ELF-1 (cell line): Measurements from ENCODE around the gene SPECC1L.
A peak's percentile ranks its signal among the peaks of the same experiment; 100 is the strongest.

Experiments
- DNase-seq: peaks from one replicate; pipeline ENCODE4 v3.0.0-alpha.2; 2016; ENCODE audit warnings: low read depth, low spot score

The SPECC1L gene

DNA sequence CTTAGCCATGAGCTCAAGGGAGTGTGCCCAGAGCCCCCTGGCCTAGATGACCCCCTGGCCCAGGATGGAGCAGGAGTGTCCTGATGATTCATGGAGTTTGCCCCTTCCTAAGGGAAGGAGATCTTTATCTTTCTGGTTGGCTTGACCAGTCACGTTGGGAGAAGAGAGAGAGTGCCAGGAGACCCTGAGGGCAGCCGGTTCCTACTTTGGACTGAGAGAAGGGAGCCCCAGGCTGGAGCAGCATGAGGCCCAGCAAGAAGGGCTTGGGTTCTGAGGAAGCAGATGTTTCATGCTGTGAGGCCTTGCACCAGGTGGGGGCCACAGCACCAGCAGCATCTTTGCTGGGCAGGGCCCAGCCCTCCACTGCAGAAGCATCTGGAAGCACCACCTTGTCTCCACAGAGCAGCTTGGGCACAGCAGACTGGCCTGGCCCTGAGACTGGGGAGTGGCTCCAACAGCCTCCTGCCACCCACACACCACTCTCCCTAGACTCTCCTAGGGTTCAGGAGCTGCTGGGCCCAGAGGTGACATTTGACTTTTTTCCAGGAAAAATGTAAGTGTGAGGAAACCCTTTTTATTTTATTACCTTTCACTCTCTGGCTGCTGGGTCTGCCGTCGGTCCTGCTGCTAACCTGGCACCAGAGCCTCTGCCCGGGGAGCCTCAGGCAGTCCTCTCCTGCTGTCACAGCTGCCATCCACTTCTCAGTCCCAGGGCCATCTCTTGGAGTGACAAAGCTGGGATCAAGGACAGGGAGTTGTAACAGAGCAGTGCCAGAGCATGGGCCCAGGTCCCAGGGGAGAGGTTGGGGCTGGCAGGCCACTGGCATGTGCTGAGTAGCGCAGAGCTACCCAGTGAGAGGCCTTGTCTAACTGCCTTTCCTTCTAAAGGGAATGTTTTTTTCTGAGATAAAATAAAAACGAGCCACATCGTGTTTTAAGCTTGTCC lies 171.0 kb downstream of the SPECC1L start:
- DNase-seq, result no peak

DNA sequence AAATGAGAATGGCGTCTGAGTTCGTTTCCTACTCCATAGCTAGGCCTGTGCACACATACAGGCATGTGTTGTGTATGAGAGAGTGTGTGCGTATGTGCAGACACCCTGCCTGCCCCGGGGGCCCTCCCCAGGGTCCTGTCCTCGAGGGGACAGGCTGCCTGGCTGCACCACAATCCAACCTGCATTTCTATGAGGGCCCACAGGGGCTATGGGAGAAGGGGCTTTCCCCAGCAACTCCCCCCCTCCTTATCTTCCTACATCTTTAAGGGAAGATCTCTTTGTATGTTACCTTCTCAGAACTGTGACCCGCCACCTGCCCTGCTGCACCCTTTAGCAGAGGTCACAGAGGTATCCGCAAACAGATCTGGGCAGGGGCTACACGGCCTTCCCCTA lies 171.7 kb downstream of the SPECC1L start:
- no peak for DNase-seq

DNA sequence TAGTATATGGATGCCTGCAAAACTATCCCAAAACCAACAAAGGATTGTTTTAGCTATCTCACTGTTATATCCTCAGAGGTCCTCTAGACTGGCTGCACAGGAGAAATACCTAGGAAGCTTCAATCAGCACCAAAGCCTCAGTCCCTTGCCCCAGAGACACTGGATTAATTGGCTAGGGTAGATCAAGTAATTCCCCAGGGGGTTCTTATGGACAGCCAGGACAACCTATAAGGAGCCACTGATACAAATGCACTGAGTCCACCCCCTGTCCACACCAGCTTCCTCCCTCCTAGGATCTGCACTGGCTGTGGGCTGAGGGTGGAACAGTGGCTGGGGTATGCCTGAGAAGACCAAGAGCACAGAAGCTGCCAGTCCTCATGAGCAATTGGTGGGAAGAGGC lies 173.0 kb downstream of the SPECC1L start:
- DNase-seq, result no peak

DNA sequence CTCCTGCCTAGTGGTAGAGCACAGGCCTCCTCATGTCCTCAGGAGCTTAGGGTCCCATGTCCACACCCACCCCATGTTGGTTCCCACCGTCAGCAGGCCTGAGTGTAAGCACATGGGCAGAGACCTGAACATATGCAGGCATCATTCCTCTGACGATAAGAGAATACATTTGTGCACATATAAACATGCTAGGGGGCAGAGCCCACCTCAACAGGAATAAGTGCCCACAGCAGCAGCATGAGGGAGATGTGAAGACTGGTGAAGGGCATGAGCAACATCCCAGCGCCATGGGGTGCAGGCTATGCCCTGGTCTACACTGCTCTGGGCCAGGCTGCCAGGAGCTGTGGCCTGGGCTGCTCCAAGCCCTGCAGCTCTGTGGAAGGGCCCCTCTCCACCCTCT lies 173.6 kb downstream of the SPECC1L start:
- no peak for DNase-seq

DNA sequence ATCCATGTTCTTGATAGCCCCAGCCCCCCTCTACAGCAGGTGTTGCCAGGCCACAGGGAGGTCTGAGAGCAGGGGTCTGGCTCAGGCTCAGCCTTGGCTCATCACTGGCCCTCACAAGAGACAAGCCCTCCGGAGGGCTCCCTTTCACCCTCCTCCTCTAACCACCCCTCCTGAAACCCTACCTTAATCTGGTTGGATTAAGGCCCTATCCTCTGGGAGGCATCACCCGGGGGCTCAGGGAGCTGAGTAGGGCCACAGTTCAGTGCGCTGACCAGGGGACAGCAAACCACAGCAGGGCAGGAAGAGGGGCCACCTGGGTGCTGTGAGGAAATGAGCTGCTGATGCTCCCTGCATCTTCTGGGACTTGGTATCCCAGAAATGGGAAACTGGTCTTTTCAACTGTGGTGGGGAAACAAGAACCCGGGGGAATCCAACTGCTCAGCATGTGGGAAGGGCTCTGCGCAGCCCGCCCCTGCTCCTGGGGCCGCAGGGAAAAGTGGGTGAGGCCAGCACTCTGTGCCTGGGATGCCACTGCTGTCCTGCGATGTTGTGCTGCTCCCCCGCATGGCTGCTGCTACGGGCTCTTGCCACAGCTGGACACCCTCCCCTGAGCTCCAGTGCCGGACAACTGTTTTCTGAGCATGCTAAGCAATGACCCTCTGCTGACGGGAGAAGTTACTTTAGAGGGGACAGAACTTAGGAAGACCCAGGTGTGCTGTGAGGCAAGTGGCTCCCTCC lies 174.3 kb downstream of the SPECC1L start:
- no peak for DNase-seq

DNA sequence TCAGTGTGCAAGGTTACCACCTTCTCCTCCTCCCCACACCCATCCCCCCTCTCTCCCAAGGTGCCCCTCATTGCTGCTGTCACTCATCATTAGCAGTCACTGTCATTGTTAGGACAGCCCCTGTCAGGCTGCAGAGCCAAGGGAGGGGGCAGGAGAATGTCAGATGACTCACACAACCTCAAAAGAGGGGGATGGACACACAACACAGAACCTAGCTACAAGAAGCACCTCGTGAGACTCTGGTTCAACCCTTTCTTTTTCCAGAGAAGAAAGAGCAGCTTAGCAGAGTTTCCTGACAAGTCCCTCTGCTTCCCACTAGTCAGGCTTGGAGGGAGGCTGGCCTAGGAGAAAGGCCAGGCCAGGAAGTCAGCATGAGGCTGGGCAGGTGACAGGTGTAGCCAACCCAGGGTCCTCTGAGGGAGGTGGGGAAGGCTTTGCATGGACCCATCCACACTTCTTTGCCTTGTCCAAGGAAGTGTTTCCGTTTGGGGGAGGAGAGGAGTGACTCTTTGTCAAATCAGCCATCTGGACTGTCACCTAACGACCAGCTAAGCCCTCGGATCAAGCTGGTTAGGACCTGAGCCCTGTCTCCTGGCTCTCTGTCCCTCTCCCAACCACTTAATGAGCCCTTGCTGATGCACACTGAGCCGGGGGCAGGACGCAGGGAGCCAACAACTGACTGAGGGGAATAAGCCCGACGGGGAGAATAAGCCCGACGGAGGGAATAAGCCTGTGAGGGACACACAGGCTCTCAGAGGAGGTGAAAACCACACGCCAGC lies 175.0 kb downstream of the SPECC1L start:
- no peak for DNase-seq

DNA sequence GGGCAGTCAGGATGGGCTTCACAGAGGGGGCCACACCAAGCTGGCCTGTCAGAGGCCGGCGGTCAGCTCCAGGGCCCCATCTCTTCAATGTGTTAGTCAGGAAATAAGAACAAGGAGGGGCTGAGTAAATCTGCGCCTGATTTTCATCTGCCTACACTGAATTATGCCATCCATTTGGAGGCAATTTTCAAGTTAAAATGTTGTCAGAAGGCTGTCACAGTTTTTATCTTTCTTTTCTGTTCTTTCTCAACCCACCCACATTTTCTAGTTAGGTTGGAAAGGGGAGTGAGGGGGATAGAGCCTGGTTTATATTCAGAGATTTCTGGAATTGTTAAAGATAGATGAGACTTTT lies 175.6 kb downstream of the SPECC1L start:
- DNase-seq, result no peak

DNA sequence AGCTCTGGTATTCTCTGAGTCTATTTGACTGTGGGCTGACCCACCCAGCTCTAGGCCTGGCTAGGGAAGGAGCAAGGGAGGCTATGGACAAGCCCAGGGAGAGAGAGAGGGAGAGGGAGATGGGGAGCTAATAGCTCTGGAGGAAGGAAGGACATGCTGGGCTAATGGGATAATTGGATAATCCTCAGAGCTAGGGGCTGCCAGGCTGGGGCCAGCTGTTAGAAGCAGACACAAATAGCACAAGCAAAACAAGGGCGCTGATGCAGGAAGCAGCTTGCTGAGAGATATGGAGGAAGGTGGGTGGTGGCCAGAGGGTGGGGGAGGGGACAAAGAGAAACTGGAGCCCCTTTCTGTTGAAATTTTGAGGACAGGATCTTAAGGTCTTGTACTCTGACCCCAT lies 180.0 kb downstream of the SPECC1L start:
- DNase-seq, result peak; percentile 52

DNA sequence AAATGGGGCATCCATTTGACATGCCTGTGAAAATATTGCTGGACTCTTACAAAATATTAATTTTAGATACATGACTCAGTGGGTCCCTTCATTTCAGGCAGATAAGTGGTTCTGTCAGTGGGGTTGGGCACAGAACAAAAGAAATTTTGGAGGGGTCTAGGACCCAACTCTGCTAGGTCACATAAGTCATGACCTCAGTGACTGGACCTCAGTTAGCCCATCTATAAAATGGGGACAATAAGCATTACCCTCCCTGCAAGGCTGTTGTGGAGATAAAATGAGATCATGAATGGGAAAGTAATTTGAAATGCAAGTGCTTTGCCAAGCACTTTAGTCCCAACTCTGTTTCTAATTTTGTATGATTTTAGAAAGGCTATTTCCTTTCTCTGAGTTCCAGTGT lies 180.5 kb downstream of the SPECC1L start:
- no peak for DNase-seq

DNA sequence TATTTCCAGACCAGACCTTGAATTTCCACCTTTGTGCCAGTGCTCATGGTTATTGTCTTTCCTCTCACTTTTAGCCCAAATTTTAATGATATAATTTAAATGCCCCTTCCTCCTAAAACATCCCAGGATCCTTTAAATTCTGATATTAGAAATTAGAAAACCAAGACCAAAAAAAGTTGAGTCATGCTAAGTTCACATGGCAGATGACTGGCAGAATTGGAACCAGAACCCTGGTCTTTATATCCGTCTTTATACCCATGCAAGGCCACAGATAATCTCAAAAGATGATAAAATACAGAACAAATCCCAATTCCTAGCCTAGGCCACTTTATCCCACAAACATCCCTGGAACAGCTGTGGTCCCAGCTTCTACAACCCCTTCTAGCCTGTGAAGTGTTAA lies 183.2 kb downstream of the SPECC1L start:
- DNase-seq, result no peak

DNA sequence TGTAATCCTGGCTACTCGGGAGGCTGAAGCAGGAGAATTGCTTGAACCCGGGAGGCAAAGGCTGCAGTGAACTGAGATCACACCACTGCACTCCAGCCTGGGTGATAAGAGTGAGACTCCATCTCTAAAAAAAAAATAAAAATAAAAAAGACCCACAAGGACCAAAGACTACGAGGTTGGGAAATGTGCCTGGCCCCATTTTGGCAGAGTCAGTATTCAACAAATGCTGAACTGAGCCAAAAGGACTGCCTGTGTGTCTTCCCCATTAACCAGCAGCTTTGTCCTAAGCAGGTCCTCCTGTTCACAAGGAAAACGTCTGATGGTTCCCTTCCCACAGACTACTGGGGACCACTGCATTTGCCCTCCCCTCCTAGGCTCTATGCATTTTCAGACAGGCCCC lies 184.4 kb downstream of the SPECC1L start:
- DNase-seq, result no peak

DNA sequence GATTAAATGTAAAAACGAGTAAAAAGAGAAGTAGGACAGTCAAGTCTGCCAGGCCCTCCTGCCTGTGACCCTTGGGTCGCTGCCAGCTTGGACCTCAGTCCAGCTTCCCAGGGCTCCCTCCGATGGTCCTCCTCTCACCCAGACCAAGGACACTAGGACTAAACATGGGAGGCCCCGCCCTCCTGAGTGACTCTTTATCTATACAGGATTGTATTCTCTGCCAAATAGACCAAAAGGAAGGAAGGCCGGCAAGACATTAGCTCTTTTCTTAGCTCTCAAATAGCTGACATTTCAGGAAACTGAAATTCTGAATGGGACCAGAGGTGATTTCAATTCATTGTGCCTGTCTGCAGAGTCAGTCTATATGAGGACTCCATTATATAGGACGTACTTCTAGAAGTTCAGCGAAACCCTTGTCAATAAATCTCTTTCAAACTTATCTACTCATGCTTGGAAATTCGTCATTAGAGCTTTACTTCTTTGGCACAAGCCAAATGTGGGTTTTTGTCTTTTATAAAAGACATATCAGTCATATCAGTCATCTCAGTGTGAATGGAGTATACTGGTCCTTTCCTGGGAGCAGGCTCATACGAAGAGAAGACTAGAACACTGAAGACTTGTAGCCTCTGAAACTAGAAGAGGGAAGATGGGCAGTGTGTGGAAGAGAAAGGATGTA lies 185.3 kb downstream of the SPECC1L start:
- no peak for DNase-seq

DNA sequence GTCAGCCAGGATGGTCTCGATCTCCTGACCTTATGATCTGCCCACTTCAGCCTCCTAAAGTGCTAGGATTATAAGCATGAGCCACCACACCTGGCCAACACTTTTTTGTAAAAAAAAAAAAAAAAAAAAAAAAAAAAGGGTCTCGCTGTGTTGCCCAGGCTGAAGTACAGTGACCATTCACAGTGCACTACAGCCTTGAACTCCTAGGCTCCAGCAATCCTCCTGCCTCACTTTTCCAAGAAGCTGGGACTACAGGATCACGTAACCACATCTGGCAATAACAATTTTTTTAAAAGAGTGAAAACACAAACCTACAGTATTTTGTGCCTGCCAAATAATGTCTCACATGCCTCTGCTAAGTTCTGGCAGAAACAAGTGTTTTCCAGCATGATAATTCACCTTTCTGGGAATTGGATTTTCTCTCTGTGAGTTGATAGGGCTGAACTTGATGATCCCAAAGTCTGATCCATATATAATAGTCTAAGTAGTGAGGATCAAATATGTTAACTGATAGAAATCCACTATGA lies 187.3 kb downstream of the SPECC1L start:
- no peak for DNase-seq

DNA sequence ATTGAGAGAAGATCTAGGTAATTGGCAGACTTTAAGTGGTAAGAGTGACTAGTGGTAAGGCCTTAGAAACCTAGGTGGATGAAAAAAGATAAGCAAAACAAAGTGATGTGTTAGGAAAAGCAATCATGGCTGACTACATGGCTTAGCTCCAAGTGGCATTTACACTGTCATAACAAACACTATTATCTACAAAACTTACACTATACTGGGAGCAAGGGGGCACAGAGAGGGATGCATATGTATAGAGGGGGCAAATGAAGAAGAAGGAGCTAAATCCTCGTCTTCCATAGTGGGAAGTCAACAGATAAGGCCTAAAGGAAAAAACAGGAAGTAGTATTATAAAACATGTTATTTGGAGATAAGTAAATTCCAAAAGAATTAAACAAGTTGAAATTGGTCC lies 189.3 kb downstream of the SPECC1L start:
- DNase-seq, result no peak

DNA sequence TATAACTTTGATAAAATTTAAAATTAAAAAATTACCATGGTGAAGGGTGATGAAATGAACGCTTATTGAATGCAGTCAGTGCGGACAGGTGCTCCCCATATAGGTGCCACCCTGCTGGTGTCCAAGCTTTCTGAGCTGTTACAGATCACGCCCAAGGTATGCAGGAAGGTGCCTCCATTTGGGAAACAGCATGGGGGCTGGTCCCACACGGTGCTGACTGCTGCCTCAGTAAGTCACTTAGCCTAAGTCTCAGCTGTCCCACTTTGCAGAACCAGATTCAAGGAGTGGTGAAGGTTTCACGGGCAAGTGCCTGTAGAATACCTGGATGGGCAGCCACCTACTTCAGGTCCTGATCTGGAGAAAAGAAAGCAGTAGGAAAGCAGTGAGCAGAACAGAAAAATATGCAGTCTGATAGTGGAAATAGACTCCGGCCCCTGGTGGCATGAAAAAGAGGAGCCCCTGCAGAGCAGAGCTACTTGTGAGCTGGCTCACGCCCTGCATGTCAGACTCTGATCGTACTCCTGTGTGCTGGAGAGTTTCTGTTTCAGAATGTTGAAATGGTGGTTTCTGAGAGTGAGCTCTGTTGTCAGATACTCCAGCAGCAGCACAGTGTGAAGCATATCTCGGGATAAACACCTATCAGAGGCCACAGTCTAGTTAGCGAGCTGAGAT lies 189.9 kb downstream of the SPECC1L start:
- no peak for DNase-seq

DNA sequence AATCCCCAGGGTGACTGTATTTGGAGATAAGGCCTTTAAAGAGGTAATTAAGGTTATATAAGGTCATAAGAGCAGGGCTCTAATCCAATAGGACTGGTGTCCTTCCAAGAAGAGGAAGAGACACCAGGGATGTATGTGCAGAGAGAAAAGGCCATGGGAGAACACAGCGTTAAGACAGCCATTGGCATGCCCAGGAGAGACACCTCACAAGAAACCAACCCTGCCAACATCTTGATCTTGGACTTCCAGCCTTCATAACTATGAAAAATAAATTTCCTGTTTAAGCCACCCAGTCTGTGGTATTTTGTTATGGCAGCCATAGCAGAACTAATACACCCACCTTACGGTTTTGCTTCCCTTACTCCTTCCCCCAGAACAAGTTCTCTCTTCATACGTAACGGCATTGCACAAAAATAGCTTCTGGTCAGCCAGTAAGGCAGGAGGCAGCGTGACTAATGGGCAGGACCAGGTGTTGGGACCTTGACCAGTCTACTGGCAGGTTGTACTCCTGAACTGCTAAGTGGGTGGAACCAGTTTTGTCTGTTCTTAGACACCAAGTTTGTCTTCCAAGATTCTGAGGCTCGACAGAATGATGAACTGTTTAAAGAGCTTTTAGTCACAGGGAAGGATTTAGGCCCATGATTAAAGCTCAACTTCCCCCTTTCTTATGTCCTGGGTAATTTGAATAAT lies 192.6 kb downstream of the SPECC1L start:
- no peak for DNase-seq

DNA sequence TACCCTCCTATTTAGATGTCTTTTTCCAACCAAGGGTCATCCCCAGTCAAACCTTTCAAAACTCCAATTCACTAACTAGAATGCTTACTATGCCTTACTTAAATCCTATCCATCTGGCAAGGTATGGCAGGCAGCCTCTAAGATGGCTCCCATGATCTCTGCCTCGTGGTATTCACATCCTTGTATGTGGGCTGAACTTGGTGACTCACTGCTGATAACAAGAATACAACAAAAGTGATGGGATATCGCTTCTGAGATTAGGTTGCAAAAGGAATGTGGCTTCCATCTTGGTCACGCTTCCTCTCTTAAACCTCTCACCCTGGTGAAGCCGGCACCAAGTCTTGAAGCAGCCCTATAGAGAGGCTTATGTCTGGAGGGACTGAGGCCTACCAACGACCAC lies 194.9 kb downstream of the SPECC1L start:
- DNase-seq, result no peak

DNA sequence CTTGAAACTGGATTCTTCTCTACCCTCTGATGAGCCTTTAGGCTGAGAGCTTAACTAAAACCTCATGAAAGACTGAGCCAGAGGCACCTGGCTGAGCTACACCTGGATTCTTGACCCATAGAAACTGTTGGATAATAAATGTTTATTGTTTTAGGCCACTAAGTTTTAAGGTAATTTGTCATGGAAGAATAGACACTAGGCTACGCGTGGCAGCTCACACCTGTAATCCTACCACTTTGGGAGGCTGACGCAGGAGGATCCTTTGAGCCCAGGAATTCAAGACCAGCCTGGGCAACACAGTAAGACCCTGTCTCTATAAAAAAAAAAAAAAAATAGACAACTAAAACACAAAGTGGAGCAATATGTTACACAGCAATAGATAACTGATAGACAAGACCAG lies 195.3 kb downstream of the SPECC1L start:
- DNase-seq, result no peak

DNA sequence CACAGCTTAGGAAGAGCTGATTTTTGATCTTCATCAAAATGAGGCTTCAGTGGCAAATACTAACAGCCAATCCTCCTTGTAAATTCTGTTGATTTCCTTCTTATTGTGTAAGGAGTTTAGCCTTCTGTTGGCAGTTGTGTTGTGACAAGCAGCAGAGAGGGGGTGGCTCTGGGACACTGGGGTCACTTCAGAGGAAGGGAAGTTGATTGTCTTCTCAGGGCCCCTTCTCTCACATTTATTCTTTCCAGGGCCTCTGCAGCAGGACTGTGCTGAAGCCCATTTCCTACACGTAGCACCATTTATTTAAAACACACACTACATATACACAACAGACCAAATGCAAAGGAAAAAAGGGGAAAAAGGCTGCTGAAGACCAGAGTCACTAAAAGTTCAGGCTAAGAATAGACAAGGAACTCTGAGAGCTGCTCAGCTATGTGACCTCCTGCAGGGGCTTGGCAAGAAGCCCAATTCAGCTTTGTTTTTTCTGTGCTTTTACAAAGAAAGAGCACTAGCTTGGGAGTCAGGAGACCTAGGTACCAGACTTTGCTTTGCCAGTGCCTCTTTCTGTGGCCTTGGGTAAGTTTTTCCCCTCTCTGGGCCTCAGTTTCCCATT lies 196.2 kb downstream of the SPECC1L start:
- DNase-seq, result no peak

DNA sequence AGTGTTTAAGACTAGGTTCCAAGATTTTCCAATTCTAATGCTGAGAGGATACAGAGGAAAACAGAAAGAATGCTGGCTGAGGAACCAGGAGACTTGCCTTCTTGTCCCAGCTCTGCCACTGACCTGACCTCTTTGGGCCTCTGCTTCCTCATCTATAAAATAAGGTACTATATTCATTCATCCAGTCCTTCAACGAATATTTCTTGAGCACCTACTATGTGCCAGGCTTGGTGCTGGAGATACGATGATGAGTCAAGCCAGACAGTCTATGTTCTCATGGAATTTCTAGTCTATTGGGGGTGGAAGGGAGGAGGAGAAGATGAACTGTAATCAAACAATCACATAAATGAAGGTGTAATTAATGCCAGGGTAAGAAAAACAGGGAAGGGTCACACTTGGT lies 196.7 kb downstream of the SPECC1L start:
- no peak for DNase-seq
